Epithelial cell of proximal tubule (primary cell): ENCODE data around the gene LRRC55. TPM values are rescaled to one million over a fixed set of nuclear protein-coding genes. Genes with fewer than 3 reads are reported as not detected.

ENCODE experiments used
- DNase-seq: peaks from one replicate; pipeline ENCODE4 v3.0.0-alpha.2; 2011; ENCODE audit warnings: low read depth
- H3K4me3 ChIP-seq: 2 replicates; pipeline ENCODE4 v1.5.1; 2011; ENCODE audit warnings: low read depth, mild to moderate bottlenecking, low read length
- CTCF ChIP-seq: conservative IDR thresholded peaks from 2 replicates; pipeline ENCODE4 v1.5.1; 2012; ENCODE audit warnings: low read depth, mild to moderate bottlenecking, low read length
- total RNA-seq: library from RNA; depleted of rRNA; stranded (reverse); fragments of >200 nt; gene quantifications from 2 replicates; pipeline ENCODE4 v1.2.3, GENCODE V29; 2015

LRRC55 gene, protein sequence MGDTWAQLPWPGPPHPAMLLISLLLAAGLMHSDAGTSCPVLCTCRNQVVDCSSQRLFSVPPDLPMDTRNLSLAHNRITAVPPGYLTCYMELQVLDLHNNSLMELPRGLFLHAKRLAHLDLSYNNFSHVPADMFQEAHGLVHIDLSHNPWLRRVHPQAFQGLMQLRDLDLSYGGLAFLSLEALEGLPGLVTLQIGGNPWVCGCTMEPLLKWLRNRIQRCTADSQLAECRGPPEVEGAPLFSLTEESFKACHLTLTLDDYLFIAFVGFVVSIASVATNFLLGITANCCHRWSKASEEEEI
- total RNA-seq = not detected in 2 replicates

GRCh38 chr11:57181678-57182305 lies at the start of gene LRRC55:
Gene LRRC55, plus strand, starts transcription at chr11:57181953. Its CDS starts 70 bp downstream, at chr11:57182023.
- DNase-seq = no peak
- H3K4me3 ChIP-seq = no peak within 1 kb of the TSS
- no peak for TF ChIP-seq CTCF

DNA sequence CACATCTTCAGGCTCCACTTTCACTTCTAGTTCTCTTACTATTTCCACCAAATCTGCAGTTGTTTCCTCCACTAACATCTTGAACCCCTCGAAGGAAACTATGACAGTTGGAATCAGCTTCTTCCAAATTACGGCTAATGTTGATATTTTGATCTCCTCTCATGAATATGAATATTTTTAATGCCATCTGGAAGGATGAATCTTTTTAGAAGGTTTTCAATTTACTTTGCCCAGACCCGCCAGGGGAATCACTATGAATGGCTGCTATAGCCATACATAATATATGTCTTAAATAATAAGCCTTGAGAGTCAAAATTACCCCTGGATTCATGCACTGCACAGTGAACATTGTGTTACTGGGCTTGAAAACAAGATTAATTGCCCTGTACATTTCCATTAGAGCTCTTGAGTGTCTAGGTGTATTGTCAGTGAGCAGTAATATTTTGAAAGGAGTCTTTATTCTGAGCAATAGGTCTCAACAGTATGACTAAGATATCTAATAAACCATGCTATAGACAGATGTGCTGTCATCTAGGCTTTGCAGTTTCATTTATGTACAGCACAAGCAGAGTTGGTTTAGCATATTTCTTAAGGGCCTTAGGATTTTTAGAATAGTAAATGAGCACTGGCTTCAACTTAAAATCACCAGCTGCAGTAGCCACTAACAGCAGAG lies 48.3 kb upstream of the LRRC55 start:
- TF ChIP-seq CTCF = no peak

GRCh38 chr11:57134284-57134683 lies 47.5 kb upstream of the LRRC55 start:
- TF ChIP-seq CTCF = no peak
- H3K4me3 ChIP-seq = no peak overlapping the region
- DNase-seq = no peak

More for the DNA sequence above, 48.3 kb upstream of the LRRC55 start:
- DNase-seq = no peak
- no peak overlapping the region for H3K4me3 ChIP-seq

DNA sequence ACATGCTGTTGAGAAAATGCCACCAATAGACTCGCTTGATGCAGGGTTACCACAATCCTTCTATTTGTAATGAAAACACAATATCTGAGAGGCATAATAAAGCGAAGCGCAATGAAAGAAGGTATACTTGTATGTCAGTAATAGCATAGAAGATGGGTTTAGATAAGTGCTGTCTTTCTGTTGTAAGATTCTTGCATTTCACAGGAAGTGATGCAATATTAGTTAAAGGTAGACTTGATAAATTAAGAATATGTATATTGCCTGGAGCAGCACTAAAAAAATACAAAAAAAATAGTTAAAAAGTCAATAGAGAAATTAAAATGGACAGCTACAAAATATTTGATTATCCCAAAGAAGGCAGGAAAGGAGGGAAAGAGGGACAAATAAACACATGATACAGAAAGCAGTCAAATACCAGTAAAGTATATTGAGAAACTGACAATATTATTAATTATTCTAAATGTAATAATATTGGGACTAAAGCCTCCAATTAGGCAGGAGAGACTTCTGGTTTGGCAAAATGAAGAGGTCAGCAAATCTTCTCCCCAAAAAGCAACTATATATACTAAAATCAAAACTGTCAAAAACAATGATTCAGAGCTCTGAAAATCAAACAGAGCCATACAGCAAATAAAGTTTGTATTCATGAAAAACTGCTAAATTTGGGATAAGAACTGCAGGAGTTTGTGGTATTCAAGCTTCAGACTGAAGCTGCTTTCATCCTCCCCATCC lies 46.6 kb upstream of the LRRC55 start:
- TF ChIP-seq CTCF = no peak
- no peak overlapping the region for H3K4me3 ChIP-seq
- no peak for DNase-seq

DNA sequence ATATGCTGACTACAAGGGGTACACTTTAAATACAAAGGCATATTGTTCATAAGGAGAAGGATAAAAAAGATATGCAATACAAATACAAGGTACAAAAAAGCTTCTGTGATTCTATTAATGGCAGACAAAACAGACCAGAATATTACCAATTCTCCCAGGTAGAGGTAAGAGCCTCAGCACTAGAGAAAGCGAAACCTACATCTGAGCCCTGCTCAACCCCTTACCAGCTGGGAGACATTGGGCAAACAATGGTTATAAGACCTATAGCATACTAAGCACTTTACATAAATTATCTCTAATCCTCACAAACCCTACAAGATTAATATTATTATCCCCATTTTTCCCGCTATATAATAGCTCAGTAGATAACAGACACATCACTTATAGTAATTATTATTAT lies 41.2 kb upstream of the LRRC55 start:
- no peak for TF ChIP-seq CTCF
- no peak overlapping the region for H3K4me3 ChIP-seq
- DNase-seq = no peak

GRCh38 chr11:57143459-57143858 lies 38.3 kb upstream of the LRRC55 start:
- H3K4me3 ChIP-seq = no peak overlapping the region
- no peak for TF ChIP-seq CTCF
- no peak for DNase-seq
